HG03064 (cell line): ENCODE measurements around the gene GTF2E1.
"Not testable (repeated sequence)": the region's sequence is repeated elsewhere in the genome, so short reads cannot be mapped to it uniquely, and the experiment has no call there.

Experiments used
- ATAC-seq: cut with Tn5 transposase; IDR thresholded peaks from one replicate; pipeline ENCODE4 v1.9.1; 2021; ENCODE audit warnings: low read depth; ENCODE audit not compliant: unreplicated experiment

Gene GTF2E1

GRCh38 chr3:120752865-120753264 lies 10.3 kb downstream of the GTF2E1 start:
- ATAC-seq = no peak

- no peak for ATAC-seq
Measured at GRCh38 chr3:120753810-120754209, 11.3 kb downstream of the GTF2E1 start.

- no peak for ATAC-seq
Measured at GRCh38 chr3:120756061-120756460, 13.5 kb downstream of the GTF2E1 start.

- not testable (repeated sequence) for ATAC-seq
Measured at GRCh38 chr3:120758551-120758950, 16.0 kb downstream of the GTF2E1 start.

- ATAC-seq = no peak
Measured at GRCh38 chr3:120762615-120763014, 20.1 kb downstream of the GTF2E1 start.

- ATAC-seq = peak; percentile 68
Measured at GRCh38 chr3:120763601-120764000, 21.1 kb downstream of the GTF2E1 start.

GRCh38 chr3:120764206-120764605 lies 21.7 kb downstream of the GTF2E1 start:
- no peak for ATAC-seq

GRCh38 chr3:120765830-120766493 lies 23.4 kb downstream of the GTF2E1 start:
- ATAC-seq = peak; percentile 58

GRCh38 chr3:120766576-120766975 lies 24.0 kb downstream of the GTF2E1 start:
- ATAC-seq = no peak

- ATAC-seq = no peak
Measured at GRCh38 chr3:120767106-120767505, 24.6 kb downstream of the GTF2E1 start.

- no peak for ATAC-seq
Measured at GRCh38 chr3:120769436-120769835, 26.9 kb downstream of the GTF2E1 start.

- ATAC-seq = no peak
Measured at GRCh38 chr3:120770891-120771290, 28.3 kb downstream of the GTF2E1 start.

GRCh38 chr3:120772081-120772480 lies 29.5 kb downstream of the GTF2E1 start:
- no peak for ATAC-seq

GRCh38 chr3:120773932-120774331 lies 31.4 kb downstream of the GTF2E1 start:
- peak; percentile 85 for ATAC-seq

- ATAC-seq = no peak
Measured at GRCh38 chr3:120775411-120775810, 32.9 kb downstream of the GTF2E1 start.

GRCh38 chr3:120778776-120779175 lies 36.2 kb downstream of the GTF2E1 start:
- ATAC-seq = no peak

GRCh38 chr3:120780977-120781376 lies 38.4 kb downstream of the GTF2E1 start:
- ATAC-seq = peak; percentile 92

- peak; percentile 61 for ATAC-seq
Measured at GRCh38 chr3:120785832-120786231, 43.3 kb downstream of the GTF2E1 start.

GRCh38 chr3:120791010-120791409 lies 48.5 kb downstream of the GTF2E1 start:
- ATAC-seq = no peak

GRCh38 chr3:120791913-120792312 lies 49.4 kb downstream of the GTF2E1 start:
- no peak for ATAC-seq

- no peak for ATAC-seq
Measured at GRCh38 chr3:120793601-120794000, 51.1 kb downstream of the GTF2E1 start.

GRCh38 chr3:120795017-120795648 lies 52.6 kb downstream of the GTF2E1 start:
- ATAC-seq = peak; percentile 89
